Panc1 (cell line): ENCODE data around the gene FILIP1L. TPM values are rescaled to one million over a fixed set of nuclear protein-coding genes. Genes with fewer than 3 reads are reported as not detected.

ENCODE experiments used
- ATAC-seq: fragments of 200-7000 bp; cut with Tn5 transposase; 2 replicates; pipeline ENCODE4 v1.9.1; 2020; ENCODE audit warnings: mild to moderate bottlenecking, moderate library complexity
- BruUV-seq: library from RNA; stranded (reverse); fragments of 400-500 nt; replicated peaks from 2 replicates; lab custom pipeline; 2021; lab: Mats Ljungman, UMichigan
- CTCF ChIA-PET: fragments of 300-600 bp; sonication (Branson Sonifier 250); formaldehyde crosslinking; loops from one replicate; lab custom pipeline; 2022; ENCODE audit warnings: antibody characterized with exemption; lab: Charles Lee
- POLR2A ChIA-PET: fragments of 300-600 bp; sonication (Branson Sonifier 250); formaldehyde crosslinking; loops from one replicate; lab custom pipeline; 2022; ENCODE audit warnings: antibody characterized with exemption; lab: Charles Lee
- DNase-seq: peaks from one replicate; pipeline ENCODE4 v3.0.0-alpha.2; 2010; ENCODE audit warnings: low read depth, low spot score
- H3K27ac ChIP-seq: 2 replicates; pipeline ENCODE4 v1.5.1; 2011; ENCODE audit warnings: mild to moderate bottlenecking, low read length, inconsistent platforms
- H3K27me3 ChIP-seq: fragments of 200-500 bp; sonication (Bioruptor generic); 2 replicates; pipeline ENCODE4 v1.6.0; 2014; ENCODE audit warnings: low read length, inconsistent platforms; ENCODE audit not compliant: control insufficient read depth, insufficient read depth
- H3K36me3 ChIP-seq: fragments of 200-500 bp; sonication (Bioruptor generic); 2 replicates; pipeline ENCODE4 v1.5.1; 2014; ENCODE audit warnings: inconsistent platforms, mild to moderate bottlenecking, low read length, moderate library complexity; ENCODE audit not compliant: control insufficient read depth, insufficient read depth
- H3K4me1 ChIP-seq: 2 replicates; pipeline ENCODE4 v1.5.1; 2011; ENCODE audit warnings: inconsistent platforms, mild to moderate bottlenecking, low read length, moderate library complexity; ENCODE audit not compliant: control insufficient read depth, insufficient read depth
- H3K4me3 ChIP-seq, 2 experiments: 2 replicates each; pipeline ENCODE4 v1.5.1; 2011 to 2012; ENCODE audit warnings: low read depth in 2 of 2, low read length in 2 of 2, mild to moderate bottlenecking in 2 of 2, inconsistent platforms in 1 of 2, moderate library complexity in 1 of 2
- H3K9me3 ChIP-seq: fragments of 200-500 bp; sonication (Bioruptor generic); 2 replicates; pipeline ENCODE4 v1.5.1; 2014; ENCODE audit warnings: low read depth, mild to moderate bottlenecking, inconsistent platforms, low read length, moderate library complexity; ENCODE audit not compliant: control insufficient read depth, insufficient read depth
- CTCF ChIP-seq: fragments of 450-650 bp; IDR thresholded peaks from 2 replicates; pipeline ENCODE4 v1.5.1; 2017; ENCODE audit warnings: mild to moderate bottlenecking
- POLR2AphosphoS5 ChIP-seq: IDR thresholded peaks from 2 replicates; pipeline ENCODE4 v1.6.1; 2012; ENCODE audit warnings: mild to moderate bottlenecking, low read depth, low read length, moderate library complexity
- REST ChIP-seq, 2 experiments: IDR thresholded peaks; 2 replicates each; pipeline ENCODE4 v1.6.1; 2011 to 2012; ENCODE audit warnings: low read depth in 2 of 2, control low read depth in 1 of 2, low read length in 1 of 2, mild to moderate bottlenecking in 1 of 2, moderate library complexity in 1 of 2; ENCODE audit not compliant: insufficient read depth in 1 of 2
- SIN3A ChIP-seq: IDR thresholded peaks from 2 replicates; pipeline ENCODE4 v1.6.1; 2012; ENCODE audit warnings: low read depth, mild to moderate bottlenecking, low read length, moderate library complexity, borderline replicate concordance; ENCODE audit not compliant: insufficient read depth
- TCF7L2 ChIP-seq: IDR thresholded peaks from 2 replicates; pipeline ENCODE4 v1.6.1; 2011; ENCODE audit warnings: mild to moderate bottlenecking, low read depth, low read length, inconsistent platforms
- in situ Hi-C: cut with HindIII; loops from 2 replicates; pipeline ENCODE4 v1.10.0; 2016; ENCODE audit warnings: low sequenced_read_pairs, low pct_unique_long_range_greater_than_20kb
- intact Hi-C: fragments of 100-400 bp; cut with micrococcal nuclease; formaldehyde crosslinking; loops from one replicate; pipeline ENCODE4 v1.10.0; 2022; ENCODE audit not compliant: unreplicated experiment
- total RNA-seq: library from RNA; stranded (reverse); gene quantifications from one replicate; pipeline ENCODE4 v1.2.1, GENCODE V29; 2021; ENCODE audit not compliant: unreplicated experiment

FILIP1L gene
- total RNA-seq, 1 experiment from 2014 or later: 3.2 TPM

- ChIA-PET CTCF (interaction anchor here (0.7 kb wide), 1 partner anchor 165 kb away, joined by 3 read pairs; no protein-coding TSS in a partner anchor), POLR2A (no interaction called here)
- H3K4me3 ChIP-seq: no peak overlapping the region
- no TSS peak for BruUV-seq
- no peak overlapping the region for H3K27ac ChIP-seq
- H3K4me1 ChIP-seq: no peaks in the 10 kb centered on the region
- H3K36me3 ChIP-seq: no peaks in the 10 kb centered on the region
- ATAC-seq (no peak), DNase-seq (no peak)
- TF ChIP-seq REST (IDR thresholded peaks at IDR 0.05; ENCODE audit: insufficient read depth in 1 of 2, low read depth in 2 of 2, low read length in 1 of 2): no peak
- no peak for TF ChIP-seq TCF7L2
- TF ChIP-seq SIN3A: no peak
- no peak for TF ChIP-seq POLR2AphosphoS5
- no peak for TF ChIP-seq CTCF
- H3K27me3 ChIP-seq: no peaks in the 10 kb centered on the region
- H3K9me3 ChIP-seq: peaks cover 18% of the 10 kb centered on the region
- in situ Hi-C loops: no loop called here
- intact Hi-C loops: no loop called here
Observed at GRCh38 chr3:100144255-100144866, 30.1 kb upstream of the FILIP1L start.

- H3K36me3 ChIP-seq: no peaks in the 10 kb centered on the region
- ChIA-PET POLR2A (no interaction called here), CTCF (no interaction called here)
- H3K4me1 ChIP-seq: no peaks in the 10 kb centered on the region
- DNase-seq (no peak), ATAC-seq (no peak)
- in situ Hi-C loops (no loop called here), intact Hi-C loops (no loop called here)
- H3K27me3 ChIP-seq: no peaks in the 10 kb centered on the region
- H3K4me3 ChIP-seq: no peak overlapping the region
- TF ChIP-seq CTCF: no peak
- no peak for TF ChIP-seq SIN3A
- TF ChIP-seq REST (IDR thresholded peaks at IDR 0.05; ENCODE audit: insufficient read depth in 1 of 2, low read depth in 2 of 2, low read length in 1 of 2): no peak
- peaks cover 18% of the 10 kb centered on the region for H3K9me3 ChIP-seq
- no TSS peak for BruUV-seq
- H3K27ac ChIP-seq: no peak overlapping the region
Observed at GRCh38 chr3:100141586-100141985, 27.3 kb upstream of the FILIP1L start.
